GM12801 (cell line): ENCODE results near the gene ABCC2.

Experiments
- CTCF ChIP-seq: IDR thresholded peaks from one replicate; pipeline ENCODE4 v1.5.1; 2011; ENCODE audit warnings: control low read depth; ENCODE audit not compliant: insufficient read length; ENCODE audit errors: extremely low read depth

The ABCC2 gene

GRCh38 chr10:99836711-99837110 lies 54.3 kb downstream of the ABCC2 start:
- no peak for TF ChIP-seq CTCF

- TF ChIP-seq CTCF = no peak
These were observed 59.3 kb downstream of the ABCC2 start for GRCh38 chr10:99841746-99842145.

GRCh38 chr10:99843310-99843709 lies 60.9 kb downstream of the ABCC2 start:
- TF ChIP-seq CTCF = no peak

GRCh38 chr10:99844433-99844955 lies 62.1 kb downstream of the ABCC2 start:
- TF ChIP-seq CTCF = no peak

GRCh38 chr10:99845837-99846382 lies 63.5 kb downstream of the ABCC2 start:
- no peak for TF ChIP-seq CTCF

- TF ChIP-seq CTCF = no peak
These were observed 66.6 kb downstream of the ABCC2 start for GRCh38 chr10:99849057-99849456.

- TF ChIP-seq CTCF = no peak
These were observed 67.1 kb downstream of the ABCC2 start for GRCh38 chr10:99849536-99849935.
